ENCODE measurements around the gene MED8.

The MED8 gene

GRCh38 chr1:43345120-43345519 lies 44.5 kb downstream of the MED8 start:
- TF ChIP-seq CREB1 (IDR thresholded peaks at IDR 0.05; ENCODE audit: low read depth) (no peak), TCF12 (IDR thresholded peaks at IDR 0.05; ENCODE audit: low read depth) (no peak), USF1 (IDR thresholded peaks at IDR 0.05) (no peak), NFIC (IDR thresholded peaks at IDR 0.05) (no peak), EP300 (IDR thresholded peaks at IDR 0.05; ENCODE audit: borderline replicate concordance) (no peak), RAD21 (IDR thresholded peaks at IDR 0.05; ENCODE audit: low read depth) (no peak), TEAD4 (IDR thresholded peaks at IDR 0.05) (no peak), CEBPB (IDR thresholded peaks at IDR 0.05) (no peak), MAX (IDR thresholded peaks at IDR 0.05) (no peak), ZBTB7A (IDR thresholded peaks at IDR 0.05; ENCODE audit: low read depth) (no peak), EGR1 (IDR thresholded peaks at IDR 0.05) (no peak), TAF1 (IDR thresholded peaks at IDR 0.05; ENCODE audit: low read depth) (no peak), FOXM1 (IDR thresholded peaks at IDR 0.05; ENCODE audit: borderline replicate concordance, low read depth) (no peak), REST (IDR thresholded peaks at IDR 0.05; ENCODE audit: low read depth) (no peak), YY1 (IDR thresholded peaks at IDR 0.05; ENCODE audit: low read depth) (no peak)

GRCh38 chr1:43344267-43344850 lies 45.2 kb downstream of the MED8 start:
- TF ChIP-seq RAD21 (IDR thresholded peaks at IDR 0.05; ENCODE audit: low read depth) (no peak), TCF12 (IDR thresholded peaks at IDR 0.05; ENCODE audit: low read depth) (no peak), TAF1 (IDR thresholded peaks at IDR 0.05; ENCODE audit: low read depth) (no peak), EGR1 (IDR thresholded peaks at IDR 0.05) (no peak), YY1 (IDR thresholded peaks at IDR 0.05; ENCODE audit: low read depth) (no peak), NFIC (IDR thresholded peaks at IDR 0.05) (no peak), REST (IDR thresholded peaks at IDR 0.05; ENCODE audit: low read depth) (no peak), MAX (IDR thresholded peaks at IDR 0.05) (no peak), ZBTB7A (IDR thresholded peaks at IDR 0.05; ENCODE audit: low read depth) (no peak), CEBPB (IDR thresholded peaks at IDR 0.05) (no peak), USF1 (IDR thresholded peaks at IDR 0.05) (no peak), EP300 (IDR thresholded peaks at IDR 0.05; ENCODE audit: borderline replicate concordance) (no peak), CREB1 (IDR thresholded peaks at IDR 0.05; ENCODE audit: low read depth) (no peak), FOXM1 (IDR thresholded peaks at IDR 0.05; ENCODE audit: borderline replicate concordance, low read depth) (no peak), TEAD4 (IDR thresholded peaks at IDR 0.05) (no peak)

GRCh38 chr1:43340559-43340958 lies 49.0 kb downstream of the MED8 start:
- TF ChIP-seq ZBTB7A (IDR thresholded peaks at IDR 0.05; ENCODE audit: low read depth): no peak
- no peak for TF ChIP-seq RAD21 (IDR thresholded peaks at IDR 0.05; ENCODE audit: low read depth)
- TF ChIP-seq CREB1 (IDR thresholded peaks at IDR 0.05; ENCODE audit: low read depth): no peak
- no peak for TF ChIP-seq EP300 (IDR thresholded peaks at IDR 0.05; ENCODE audit: borderline replicate concordance)
- no peak for TF ChIP-seq EGR1 (IDR thresholded peaks at IDR 0.05)
- TF ChIP-seq MAX (IDR thresholded peaks at IDR 0.05): no peak
- TF ChIP-seq TEAD4 (IDR thresholded peaks at IDR 0.05): no peak
- no peak for TF ChIP-seq NFIC (IDR thresholded peaks at IDR 0.05)
- TF ChIP-seq TCF12 (IDR thresholded peaks at IDR 0.05; ENCODE audit: low read depth): no peak
- TF ChIP-seq CEBPB (IDR thresholded peaks at IDR 0.05): no peak
- TF ChIP-seq TAF1 (IDR thresholded peaks at IDR 0.05; ENCODE audit: low read depth): no peak
- no peak for TF ChIP-seq USF1 (IDR thresholded peaks at IDR 0.05)
- TF ChIP-seq REST (IDR thresholded peaks at IDR 0.05; ENCODE audit: low read depth): no peak
- no peak for TF ChIP-seq FOXM1 (IDR thresholded peaks at IDR 0.05; ENCODE audit: borderline replicate concordance, low read depth)
- no peak for TF ChIP-seq YY1 (IDR thresholded peaks at IDR 0.05; ENCODE audit: low read depth)

Data from Ishikawa (cell line).